Renal cortex interstitium (tissue), 15 donors: ENCODE results near the gene RPLP2. TPM values are rescaled to one million over a fixed set of nuclear protein-coding genes. Genes with fewer than 3 reads are reported as not detected.
A peak's percentile ranks its signal among the peaks of the same experiment; 100 is the strongest.

Source experiments
- DNase-seq, 11 donors: peaks; one replicate each; pipeline ENCODE4 v3.0.0-alpha.2; 2013; ENCODE audit warnings: low read depth in 9 of 11, low spot score in 4 of 11; ENCODE audit errors: extremely low read depth in 1 of 11
- long read RNA-seq, 16 experiments: transcript quantifications; one replicate each; lab custom pipeline, GENCODE V29; 2026
- polyA plus RNA-seq, 3 donors: library from polyadenylated mRNA; unstranded; fragments of 120-200 nt; gene quantifications; one replicate each; pipeline ENCODE4 v1.2.1, GENCODE V29; 2013; ENCODE audit not compliant: insufficient read length in 3 of 3

RPLP2 gene
- 1,000 to 10,000 TPM in 2 of 3 donors, 100 to 1,000 TPM in 1; 848 to 1,190 (median 1,139) TPM for polyA plus RNA-seq
- long read RNA-seq, donor 1, transcript RPLP2-201 (5 exons, 781 nt) = major isoform, 914 of 1,298 reads
- long read RNA-seq, donor 1, transcript RPLP2-207 (4 exons, 637 nt) = minor isoform, 120 of 1,298 reads
- long read RNA-seq, donor 1, transcript RPLP2-205 (2 exons, 646 nt) = minor isoform, 65 of 1,298 reads
- long read RNA-seq, donor 1, transcript RPLP2-203 (3 exons, 489 nt) = minor isoform, 48 of 1,298 reads
- long read RNA-seq, donor 1, partial matches to known transcripts = 109 of 1,298 reads
- long read RNA-seq, donor 1, other reads (novel, unspliced or antisense) = 39 of 1,298 reads
- long read RNA-seq, donor 2, transcript RPLP2-203 (3 exons, 489 nt) = minor isoform, 50 of 1,287 reads
- long read RNA-seq, donor 2, transcript RPLP2-201 (5 exons, 781 nt) = major isoform, 892 of 1,287 reads
- long read RNA-seq, donor 2, transcript RPLP2-205 (2 exons, 646 nt) = minor isoform, 82 of 1,287 reads
- long read RNA-seq, donor 2, transcript RPLP2-207 (4 exons, 637 nt) = minor isoform, 112 of 1,287 reads
- long read RNA-seq, donor 2, partial matches to known transcripts = 107 of 1,287 reads
- long read RNA-seq, donor 2, other reads (novel, unspliced or antisense) = 44 of 1,287 reads
- long read RNA-seq, donor 3, transcript RPLP2-203 (3 exons, 489 nt) = minor isoform, 7 of 1,626 reads
- long read RNA-seq, donor 3, transcript RPLP2-201 (5 exons, 781 nt) = major isoform, 1,336 of 1,626 reads
- long read RNA-seq, donor 3, transcript RPLP2-207 (4 exons, 637 nt) = minor isoform, 108 of 1,626 reads
- long read RNA-seq, donor 3, transcript RPLP2-205 (2 exons, 646 nt) = minor isoform, 15 of 1,626 reads
- long read RNA-seq, donor 3, partial matches to known transcripts = 89 of 1,626 reads
- long read RNA-seq, donor 3, other reads (novel, unspliced or antisense) = 71 of 1,626 reads
- long read RNA-seq, donor 4, transcript RPLP2-201 (5 exons, 781 nt) = major isoform, 777 of 1,002 reads
- long read RNA-seq, donor 4, transcript RPLP2-207 (4 exons, 637 nt) = minor isoform, 71 of 1,002 reads
- long read RNA-seq, donor 4, transcript RPLP2-203 (3 exons, 489 nt) = minor isoform, 20 of 1,002 reads
- long read RNA-seq, donor 4, transcript RPLP2-205 (2 exons, 646 nt) = minor isoform, 36 of 1,002 reads
- long read RNA-seq, donor 4, partial matches to known transcripts = 69 of 1,002 reads
- long read RNA-seq, donor 4, other reads (novel, unspliced or antisense) = 28 of 1,002 reads
- long read RNA-seq, donor 5 = 0 reads
- long read RNA-seq, donor 6, transcript RPLP2-203 (3 exons, 489 nt) = minor isoform, 74 of 1,506 reads
- long read RNA-seq, donor 6, transcript RPLP2-205 (2 exons, 646 nt) = minor isoform, 84 of 1,506 reads
- long read RNA-seq, donor 6, transcript RPLP2-201 (5 exons, 781 nt) = major isoform, 1,013 of 1,506 reads
- long read RNA-seq, donor 6, transcript RPLP2-207 (4 exons, 637 nt) = minor isoform, 147 of 1,506 reads
- long read RNA-seq, donor 6, partial matches to known transcripts = 138 of 1,506 reads
- long read RNA-seq, donor 6, other reads (novel, unspliced or antisense) = 49 of 1,506 reads
- long read RNA-seq, donor 7, transcript RPLP2-207 (4 exons, 637 nt) = minor isoform, 131 of 1,880 reads
- long read RNA-seq, donor 7, transcript RPLP2-205 (2 exons, 646 nt) = minor isoform, 47 of 1,880 reads
- long read RNA-seq, donor 7, transcript RPLP2-203 (3 exons, 489 nt) = minor isoform, 23 of 1,880 reads
- long read RNA-seq, donor 7, transcript RPLP2-201 (5 exons, 781 nt) = major isoform, 1,496 of 1,880 reads
- long read RNA-seq, donor 7, partial matches to known transcripts = 108 of 1,880 reads
- long read RNA-seq, donor 7, other reads (novel, unspliced or antisense) = 74 of 1,880 reads
- long read RNA-seq, donor 8, transcript RPLP2-207 (4 exons, 637 nt) = minor isoform, 188 of 2,638 reads
- long read RNA-seq, donor 8, transcript RPLP2-205 (2 exons, 646 nt) = minor isoform, 117 of 2,638 reads
- long read RNA-seq, donor 8, transcript RPLP2-201 (5 exons, 781 nt) = major isoform, 1,962 of 2,638 reads
- long read RNA-seq, donor 8, transcript RPLP2-203 (3 exons, 489 nt) = minor isoform, 79 of 2,638 reads
- long read RNA-seq, donor 8, partial matches to known transcripts = 189 of 2,638 reads
- long read RNA-seq, donor 8, other reads (novel, unspliced or antisense) = 101 of 2,638 reads
- long read RNA-seq, donor 9, transcript RPLP2-207 (4 exons, 637 nt) = minor isoform, 112 of 1,161 reads
- long read RNA-seq, donor 9, transcript RPLP2-205 (2 exons, 646 nt) = minor isoform, 50 of 1,161 reads
- long read RNA-seq, donor 9, transcript RPLP2-203 (3 exons, 489 nt) = minor isoform, 35 of 1,161 reads
- long read RNA-seq, donor 9, transcript RPLP2-201 (5 exons, 781 nt) = major isoform, 878 of 1,161 reads
- long read RNA-seq, donor 9, partial matches to known transcripts = 39 of 1,161 reads
- long read RNA-seq, donor 9, other reads (novel, unspliced or antisense) = 47 of 1,161 reads
- long read RNA-seq, donor 10, transcript RPLP2-207 (4 exons, 637 nt) = minor isoform, 169 of 1,704 reads
- long read RNA-seq, donor 10, transcript RPLP2-201 (5 exons, 781 nt) = major isoform, 1,261 of 1,704 reads
- long read RNA-seq, donor 10, transcript RPLP2-203 (3 exons, 489 nt) = minor isoform, 30 of 1,704 reads
- long read RNA-seq, donor 10, transcript RPLP2-205 (2 exons, 646 nt) = minor isoform, 61 of 1,704 reads
- long read RNA-seq, donor 10, partial matches to known transcripts = 93 of 1,704 reads
- long read RNA-seq, donor 10, other reads (novel, unspliced or antisense) = 87 of 1,704 reads
- long read RNA-seq, donor 11, transcript RPLP2-203 (3 exons, 489 nt) = minor isoform, 5 of 772 reads
- long read RNA-seq, donor 11, transcript RPLP2-207 (4 exons, 637 nt) = minor isoform, 33 of 772 reads
- long read RNA-seq, donor 11, transcript RPLP2-201 (5 exons, 781 nt) = major isoform, 653 of 772 reads
- long read RNA-seq, donor 11, transcript RPLP2-205 (2 exons, 646 nt) = minor isoform, 16 of 772 reads
- long read RNA-seq, donor 11, partial matches to known transcripts = 42 of 772 reads
- long read RNA-seq, donor 11, other reads (novel, unspliced or antisense) = 23 of 772 reads
- long read RNA-seq, donor 12, transcript RPLP2-203 (3 exons, 489 nt) = minor isoform, 37 of 792 reads
- long read RNA-seq, donor 12, transcript RPLP2-205 (2 exons, 646 nt) = minor isoform, 34 of 792 reads
- long read RNA-seq, donor 12, transcript RPLP2-207 (4 exons, 637 nt) = minor isoform, 83 of 792 reads
- long read RNA-seq, donor 12, transcript RPLP2-201 (5 exons, 781 nt) = major isoform, 537 of 792 reads
- long read RNA-seq, donor 12, partial matches to known transcripts = 77 of 792 reads
- long read RNA-seq, donor 12, other reads (novel, unspliced or antisense) = 24 of 792 reads
- long read RNA-seq, donor 13 = 0 reads
- long read RNA-seq, donor 14, transcript RPLP2-205 (2 exons, 646 nt) = minor isoform, 18 of 1,203 reads
- long read RNA-seq, donor 14, transcript RPLP2-203 (3 exons, 489 nt) = minor isoform, 13 of 1,203 reads
- long read RNA-seq, donor 14, transcript RPLP2-207 (4 exons, 637 nt) = minor isoform, 75 of 1,203 reads
- long read RNA-seq, donor 14, transcript RPLP2-201 (5 exons, 781 nt) = major isoform, 1,019 of 1,203 reads
- long read RNA-seq, donor 14, partial matches to known transcripts = 33 of 1,203 reads
- long read RNA-seq, donor 14, other reads (novel, unspliced or antisense) = 44 of 1,203 reads
- long read RNA-seq, donor 15, transcript RPLP2-201 (5 exons, 781 nt) = major isoform, 427 of 551 reads
- long read RNA-seq, donor 15, transcript RPLP2-203 (3 exons, 489 nt) = minor isoform, 27 of 551 reads
- long read RNA-seq, donor 15, transcript RPLP2-205 (2 exons, 646 nt) = minor isoform, 15 of 551 reads
- long read RNA-seq, donor 15, transcript RPLP2-207 (4 exons, 637 nt) = minor isoform, 36 of 551 reads
- long read RNA-seq, donor 15, partial matches to known transcripts = 28 of 551 reads
- long read RNA-seq, donor 15, other reads (novel, unspliced or antisense) = 17 of 551 reads
- long read RNA-seq, donor 16, transcript RPLP2-201 (5 exons, 781 nt) = major isoform, 2,106 of 2,903 reads
- long read RNA-seq, donor 16, transcript RPLP2-207 (4 exons, 637 nt) = minor isoform, 331 of 2,903 reads
- long read RNA-seq, donor 16, transcript RPLP2-205 (2 exons, 646 nt) = minor isoform, 110 of 2,903 reads
- long read RNA-seq, donor 16, transcript RPLP2-203 (3 exons, 489 nt) = minor isoform, 54 of 2,903 reads
- long read RNA-seq, donor 16, partial matches to known transcripts = 175 of 2,903 reads
- long read RNA-seq, donor 16, other reads (novel, unspliced or antisense) = 124 of 2,903 reads

- DNase-seq = peak; percentile 93 to 99 (median 97)
These were observed at the start of gene RPLP2 for GRCh38 chr11:809287-810039. Gene RPLP2, plus strand, starts transcription at chr11:809967. Its CDS starts 268 bp downstream, at chr11:810235.

GRCh38 chr11:760236-760635 lies 49.5 kb upstream of the RPLP2 start:
- no peak for DNase-seq

GRCh38 chr11:761526-762108 lies 48.1 kb upstream of the RPLP2 start:
- DNase-seq = no peak

- no peak for DNase-seq
These were observed 47.2 kb upstream of the RPLP2 start for GRCh38 chr11:762421-763072.

GRCh38 chr11:763073-763463 lies 46.7 kb upstream of the RPLP2 start:
- DNase-seq = no peak

- no peak for DNase-seq
These were observed 46.0 kb upstream of the RPLP2 start for GRCh38 chr11:763549-764321.

GRCh38 chr11:764322-765024 lies 45.3 kb upstream of the RPLP2 start:
- no peak for DNase-seq

- DNase-seq = peak in 2 of 11 donors; percentile 31 to 38
These were observed 44.6 kb upstream of the RPLP2 start for GRCh38 chr11:765025-765801.

- no peak for DNase-seq
These were observed 44.0 kb upstream of the RPLP2 start for GRCh38 chr11:765802-766091.
